ENCODE results near the gene DAAM2. TPM values are rescaled to one million over a fixed set of nuclear protein-coding genes. Genes with fewer than 3 reads are reported as not detected.

The DAAM2 gene
- polyA plus RNA-seq, 1 donor (not counting 4 experiments of a cell fraction or from before 2014, with no cell fraction given): not detected

DNA sequence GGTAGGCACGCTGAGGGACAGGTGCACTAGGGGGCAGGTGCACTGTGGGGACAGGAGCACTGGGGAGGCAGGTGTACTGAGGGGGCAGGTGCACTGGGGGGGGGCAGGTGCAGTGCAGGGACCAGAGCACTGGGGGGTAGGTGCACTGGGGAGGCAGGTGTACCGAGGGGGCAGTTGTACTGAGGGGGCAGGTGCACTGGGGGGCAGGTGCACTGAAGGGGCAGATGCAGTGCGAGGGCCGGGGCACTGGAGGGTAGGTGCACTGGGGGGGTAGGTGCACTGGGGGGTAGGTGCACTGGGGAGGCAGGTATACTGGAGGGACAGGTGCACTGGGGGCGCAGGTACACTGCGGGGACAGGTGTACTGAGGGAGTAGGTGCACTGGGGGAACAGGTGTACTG, 39.5 kb downstream of the DAAM2 start:
- no peak overlapping the region for H3K27ac ChIP-seq (ENCODE audit: control insufficient read depth, insufficient read depth, low read length)
- H3K4me1 ChIP-seq (ENCODE audit: control insufficient read depth, extremely low read depth, insufficient read depth, low read length): no peaks in the 10 kb centered on the region

DNA sequence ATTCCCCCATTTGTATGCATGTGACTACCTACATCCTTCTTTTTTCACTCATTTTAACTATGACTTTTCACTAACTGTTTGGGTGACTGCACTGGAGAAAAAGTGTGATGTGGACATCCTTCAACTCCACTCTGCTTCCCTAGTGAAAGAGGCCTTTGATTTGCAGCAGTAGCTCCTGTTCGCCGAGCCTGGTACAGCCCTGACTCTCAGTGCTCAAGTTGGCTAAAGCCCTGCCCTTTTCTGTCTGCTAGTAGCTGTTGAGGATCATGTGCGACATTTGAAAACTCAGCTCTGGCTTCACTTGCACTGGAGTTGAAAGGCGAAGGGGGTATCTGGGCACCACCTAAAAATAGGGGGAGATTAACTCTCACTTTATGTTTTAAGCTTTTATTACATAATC, 42.1 kb downstream of the DAAM2 start:
- no peak overlapping the region for H3K4me2 ChIP-seq (ENCODE audit: control insufficient read depth, extremely low read depth, insufficient read depth, low read depth, low read length)
- no peaks in the 10 kb centered on the region for H4K20me1 ChIP-seq (ENCODE audit: control insufficient read depth, extremely low read depth, insufficient read depth, low read length)
- H3K9me3 ChIP-seq (ENCODE audit: control insufficient read depth, low read depth, low read length): no peaks in the 10 kb centered on the region
- no peaks in the 10 kb centered on the region for H3K36me3 ChIP-seq (ENCODE audit: control insufficient read depth in 2 of 2, extremely low read depth in 1 of 2, insufficient read depth in 2 of 2, low read length in 2 of 2)
- no peak overlapping the region for H3K4me3 ChIP-seq (ENCODE audit: control insufficient read depth in 2 of 3, extremely low read depth in 1 of 3, insufficient read depth in 2 of 3, low read depth in 1 of 3, low read length in 3 of 3)
- no peaks in the 10 kb centered on the region for H3K79me2 ChIP-seq (ENCODE audit: control insufficient read depth, insufficient read depth, low read length)
- no peak overlapping the region for H3K9ac ChIP-seq (ENCODE audit: control insufficient read depth, extremely low read depth, insufficient read depth, low read length)
- dilution Hi-C loops (cut with MboI; ENCODE audit: extremely low pct_ligation_motif_present, low sequenced_read_pairs): no loop called here
- H3K9me1 ChIP-seq (ENCODE audit: control insufficient read depth, extremely low read depth, insufficient read depth, low read length): no peaks in the 10 kb centered on the region
- H3K27me3 ChIP-seq (ENCODE audit: control insufficient read depth, extremely low read depth, insufficient read depth, low read length): no peaks in the 10 kb centered on the region
- H3K27ac ChIP-seq (ENCODE audit: control insufficient read depth, insufficient read depth, low read length): no peak overlapping the region
- H3K4me1 ChIP-seq (ENCODE audit: control insufficient read depth, extremely low read depth, insufficient read depth, low read length): no peaks in the 10 kb centered on the region
- no peak for DNase-seq (ENCODE audit: low read depth, low spot score)
- TF ChIP-seq, protein P1, sequence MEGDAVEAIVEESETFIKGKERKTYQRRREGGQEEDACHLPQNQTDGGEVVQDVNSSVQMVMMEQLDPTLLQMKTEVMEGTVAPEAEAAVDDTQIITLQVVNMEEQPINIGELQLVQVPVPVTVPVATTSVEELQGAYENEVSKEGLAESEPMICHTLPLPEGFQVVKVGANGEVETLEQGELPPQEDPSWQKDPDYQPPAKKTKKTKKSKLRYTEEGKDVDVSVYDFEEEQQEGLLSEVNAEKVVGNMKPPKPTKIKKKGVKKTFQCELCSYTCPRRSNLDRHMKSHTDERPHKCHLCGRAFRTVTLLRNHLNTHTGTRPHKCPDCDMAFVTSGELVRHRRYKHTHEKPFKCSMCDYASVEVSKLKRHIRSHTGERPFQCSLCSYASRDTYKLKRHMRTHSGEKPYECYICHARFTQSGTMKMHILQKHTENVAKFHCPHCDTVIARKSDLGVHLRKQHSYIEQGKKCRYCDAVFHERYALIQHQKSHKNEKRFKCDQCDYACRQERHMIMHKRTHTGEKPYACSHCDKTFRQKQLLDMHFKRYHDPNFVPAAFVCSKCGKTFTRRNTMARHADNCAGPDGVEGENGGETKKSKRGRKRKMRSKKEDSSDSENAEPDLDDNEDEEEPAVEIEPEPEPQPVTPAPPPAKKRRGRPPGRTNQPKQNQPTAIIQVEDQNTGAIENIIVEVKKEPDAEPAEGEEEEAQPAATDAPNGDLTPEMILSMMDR (optimal IDR thresholded peaks at IDR 0.05 in 1 of 3, IDR thresholded peaks at IDR 0.05 in 1 of 3, conservative IDR thresholded peaks at IDR 0.05 in 1 of 3; ENCODE audit: extremely low read depth in 1 of 3, insufficient read depth in 2 of 3, low read length in 3 of 3): no peak
- TF ChIP-seq EZH2 (IDR thresholded peaks at IDR 0.05; ENCODE audit: low read length): no peak
- no peak for FAIRE-seq
- no peak overlapping the region for H2AFZ ChIP-seq (ENCODE audit: control insufficient read depth, low read length)

More for the DNA sequence above, 39.5 kb downstream of the DAAM2 start:
- Histone ChIP-seq H4K20me1 (ENCODE audit: control insufficient read depth, extremely low read depth, insufficient read depth, low read length) (no peaks in the 10 kb centered on the region), H3K79me2 (ENCODE audit: control insufficient read depth, insufficient read depth, low read length) (no peaks in the 10 kb centered on the region), H3K9me3 (ENCODE audit: control insufficient read depth, low read depth, low read length) (no peaks in the 10 kb centered on the region), H2AFZ (ENCODE audit: control insufficient read depth, low read length) (no peak overlapping the region), H3K4me2 (ENCODE audit: control insufficient read depth, extremely low read depth, insufficient read depth, low read depth, low read length) (no peak overlapping the region), H3K9ac (ENCODE audit: control insufficient read depth, extremely low read depth, insufficient read depth, low read length) (no peak overlapping the region), H3K36me3 (ENCODE audit: control insufficient read depth in 2 of 2, extremely low read depth in 1 of 2, insufficient read depth in 2 of 2, low read length in 2 of 2) (no peaks in the 10 kb centered on the region), H3K9me1 (ENCODE audit: control insufficient read depth, extremely low read depth, insufficient read depth, low read length) (no peaks in the 10 kb centered on the region), H3K27me3 (ENCODE audit: control insufficient read depth, extremely low read depth, insufficient read depth, low read length) (no peaks in the 10 kb centered on the region), H3K4me3 (ENCODE audit: control insufficient read depth in 2 of 3, extremely low read depth in 1 of 3, insufficient read depth in 2 of 3, low read depth in 1 of 3, low read length in 3 of 3) (no peak overlapping the region)
- TF ChIP-seq, protein P1 (optimal IDR thresholded peaks at IDR 0.05 in 1 of 3, IDR thresholded peaks at IDR 0.05 in 1 of 3, conservative IDR thresholded peaks at IDR 0.05 in 1 of 3; ENCODE audit: extremely low read depth in 1 of 3, insufficient read depth in 2 of 3, low read length in 3 of 3): no peak
- dilution Hi-C loops (cut with MboI; ENCODE audit: extremely low pct_ligation_motif_present, low sequenced_read_pairs): no loop called here
- no peak for FAIRE-seq
- DNase-seq (ENCODE audit: low read depth, low spot score): no peak
